ENCODE data around the gene GALNT9.
"Not testable (repeated sequence)": the region's sequence is repeated elsewhere in the genome, so short reads cannot be mapped to it uniquely, and the experiment has no call there.

The GALNT9 gene

DNA sequence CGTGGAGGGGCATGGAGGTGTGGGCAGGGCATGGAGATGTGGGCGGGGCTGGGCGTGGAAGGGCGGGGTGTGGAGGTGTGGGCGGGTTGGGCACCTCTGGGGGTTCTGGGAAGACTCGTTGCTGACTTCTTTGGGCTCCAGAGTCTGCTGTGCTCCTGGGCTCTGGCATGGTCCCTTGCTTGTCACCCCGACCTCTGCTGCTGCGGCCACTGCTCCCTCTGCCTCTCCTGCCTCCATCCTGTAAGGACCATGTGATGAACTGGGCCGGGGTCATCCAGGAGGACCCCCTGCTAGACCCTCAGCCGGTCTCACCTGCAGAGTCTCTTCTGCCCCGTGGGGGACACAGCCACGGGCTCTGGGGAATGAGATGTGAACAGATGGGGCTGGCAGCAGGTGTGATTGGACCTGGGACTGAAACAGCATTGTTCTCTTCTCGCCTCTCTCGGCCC is 169.8 kb downstream of the GALNT9 start:
- no peak for DNase-seq (ENCODE audit: low read depth, low spot score)

DNA sequence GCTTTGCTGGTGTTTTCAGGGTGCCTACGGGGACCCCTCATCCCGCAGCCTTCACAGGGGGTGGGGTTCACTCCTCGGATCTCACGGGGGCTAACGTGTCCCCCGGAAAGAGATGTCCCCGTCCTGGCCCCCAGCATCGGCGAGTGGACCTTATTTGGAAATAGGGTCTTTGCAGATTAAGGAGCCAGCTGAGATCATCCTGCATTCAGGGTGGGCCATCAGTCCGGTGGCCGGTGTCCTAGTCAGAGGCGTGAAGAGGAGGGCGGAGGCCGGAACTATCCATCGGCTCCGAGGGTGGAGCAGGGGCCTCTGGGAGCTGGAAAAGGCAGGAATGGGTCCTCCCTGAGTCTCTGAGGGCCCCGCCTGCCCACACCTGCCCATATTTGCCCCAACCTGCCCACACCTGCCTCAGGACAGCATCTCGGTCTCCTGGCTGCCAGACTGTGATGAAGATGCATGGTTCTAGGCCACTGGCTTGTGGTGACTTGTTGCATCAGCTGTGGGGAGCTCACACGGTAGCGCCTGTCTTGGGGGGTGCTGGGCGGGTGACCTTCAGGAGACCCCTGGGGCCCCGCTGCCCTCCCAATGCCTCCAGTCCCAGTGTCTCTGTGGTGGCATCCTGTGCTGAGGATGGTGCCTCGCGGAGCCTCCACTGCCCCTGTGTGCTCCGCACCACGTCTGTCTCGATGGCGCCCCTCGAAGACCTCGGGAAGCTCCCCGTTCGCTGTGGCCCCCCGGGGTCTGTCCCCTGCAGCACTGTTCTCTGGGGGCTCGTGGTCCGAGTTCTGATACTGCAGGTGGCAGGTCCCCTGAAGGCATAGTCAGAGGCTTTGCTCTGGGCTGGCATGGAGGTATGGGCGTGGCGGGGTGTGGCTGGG is 170.5 kb downstream of the GALNT9 start:
- no peak for DNase-seq (ENCODE audit: low read depth, low spot score)

DNA sequence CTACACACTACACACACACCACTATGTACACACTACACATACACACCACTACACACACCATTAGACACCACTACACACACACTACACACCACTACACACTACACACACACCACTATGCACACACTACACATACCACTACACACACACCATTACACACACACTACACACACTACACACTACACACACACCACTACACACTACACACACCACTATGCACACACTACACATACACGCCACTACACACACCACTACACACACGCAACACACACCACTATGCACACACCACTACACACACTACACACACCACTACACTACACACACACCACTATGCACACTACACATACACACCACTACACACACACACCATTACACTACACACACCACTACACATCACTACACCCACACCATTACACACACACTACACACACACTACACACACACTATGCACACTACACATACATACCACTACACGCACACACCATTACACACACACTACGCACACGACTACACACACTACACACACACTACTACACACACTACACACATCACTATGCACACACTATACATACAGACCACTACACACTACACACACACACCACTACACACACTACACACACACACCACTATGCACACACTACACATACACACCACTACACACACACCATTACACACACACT is 171.5 kb downstream of the GALNT9 start:
- DNase-seq (ENCODE audit: low read depth, low spot score), result no peak

DNA sequence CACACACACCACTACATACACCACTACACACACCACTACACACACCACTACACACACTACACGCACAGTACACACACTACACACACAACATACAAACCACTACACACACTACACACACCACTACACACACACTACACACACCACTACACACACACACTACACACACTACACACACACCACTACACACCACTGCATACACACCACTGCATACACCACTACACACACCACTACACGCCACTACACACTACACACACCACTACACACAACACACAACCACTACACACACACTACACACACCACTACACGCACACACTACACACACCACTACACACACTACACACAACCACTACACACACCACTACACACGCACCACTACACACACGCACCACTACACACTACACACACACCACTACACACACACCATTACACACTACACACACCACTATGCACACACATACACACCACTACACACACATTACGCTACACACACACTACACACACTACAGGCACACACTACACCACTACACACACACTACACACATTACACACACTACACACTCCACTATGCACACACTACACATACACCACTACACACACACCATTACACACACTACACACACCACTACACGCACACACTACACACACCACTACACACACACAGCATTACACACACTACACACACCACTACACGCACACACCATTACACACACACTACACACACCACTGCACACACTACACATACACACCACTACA is 172.6 kb downstream of the GALNT9 start:
- DNase-seq (ENCODE audit: low read depth, low spot score), result no peak

DNA sequence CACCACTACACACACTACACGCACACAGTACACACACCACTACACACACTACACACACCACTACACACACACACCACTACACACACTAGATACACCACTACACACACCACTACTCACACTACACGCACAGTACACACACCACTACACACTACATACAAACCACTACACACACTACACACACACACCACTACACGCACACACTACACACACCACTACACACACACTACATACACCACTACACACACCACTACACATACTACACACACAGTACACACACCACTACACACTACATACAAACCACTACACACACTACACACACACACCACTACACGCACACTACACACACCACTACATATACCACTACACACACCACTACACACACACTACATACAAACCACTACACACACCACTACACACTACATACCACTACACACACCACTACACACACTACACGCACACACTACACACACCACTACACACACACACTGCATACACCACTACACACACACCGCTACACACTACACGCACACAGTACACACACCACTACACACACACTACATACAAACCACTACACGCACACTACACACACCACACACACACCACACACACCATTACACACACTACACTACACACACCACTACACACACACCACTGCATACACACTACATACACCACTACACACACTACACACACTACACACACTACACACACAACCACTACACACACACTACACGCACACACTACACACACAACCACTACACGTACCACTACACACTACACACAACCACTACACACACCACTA is 173.4 kb downstream of the GALNT9 start:
- no peak for DNase-seq (ENCODE audit: low read depth, low spot score)

DNA sequence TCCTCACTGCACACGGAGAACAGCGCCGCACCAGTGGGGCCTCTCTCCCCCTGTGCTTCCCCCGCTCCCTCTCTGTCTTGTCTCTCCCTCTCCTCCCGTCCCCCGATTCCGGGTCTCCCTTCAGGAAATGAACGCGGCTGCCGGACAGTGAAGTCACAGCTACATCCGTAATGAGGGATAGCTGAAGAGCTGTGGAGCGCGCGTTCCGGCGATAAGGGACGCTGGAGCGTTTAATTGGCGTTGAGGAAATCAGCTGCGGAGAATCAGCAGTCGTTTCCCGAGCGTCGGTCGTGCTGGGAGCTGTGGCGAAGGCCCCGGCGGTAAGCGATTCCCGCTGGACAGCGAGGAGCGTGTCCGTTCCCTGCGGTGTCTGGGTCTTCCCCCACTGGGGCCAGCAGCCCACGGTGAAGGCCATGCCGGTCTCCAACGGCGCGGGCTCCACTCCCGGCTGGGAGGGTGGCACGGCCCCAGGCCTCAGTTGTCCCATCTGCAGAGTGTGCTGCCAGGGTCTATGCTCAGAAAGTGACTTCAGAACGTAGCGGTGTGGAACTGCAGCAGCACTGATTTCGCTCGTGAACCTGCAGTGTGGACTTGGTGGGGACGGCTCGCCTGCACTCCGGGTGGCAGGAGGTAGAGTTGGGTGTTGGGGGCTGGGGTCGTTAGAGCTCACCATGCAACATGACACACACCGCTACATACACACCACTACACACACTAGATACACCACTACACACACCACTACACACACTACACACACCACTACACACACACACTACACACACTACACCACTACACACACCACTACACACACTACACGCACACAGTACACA is 174.2 kb downstream of the GALNT9 start:
- DNase-seq (ENCODE audit: low read depth, low spot score), result no peak

DNA sequence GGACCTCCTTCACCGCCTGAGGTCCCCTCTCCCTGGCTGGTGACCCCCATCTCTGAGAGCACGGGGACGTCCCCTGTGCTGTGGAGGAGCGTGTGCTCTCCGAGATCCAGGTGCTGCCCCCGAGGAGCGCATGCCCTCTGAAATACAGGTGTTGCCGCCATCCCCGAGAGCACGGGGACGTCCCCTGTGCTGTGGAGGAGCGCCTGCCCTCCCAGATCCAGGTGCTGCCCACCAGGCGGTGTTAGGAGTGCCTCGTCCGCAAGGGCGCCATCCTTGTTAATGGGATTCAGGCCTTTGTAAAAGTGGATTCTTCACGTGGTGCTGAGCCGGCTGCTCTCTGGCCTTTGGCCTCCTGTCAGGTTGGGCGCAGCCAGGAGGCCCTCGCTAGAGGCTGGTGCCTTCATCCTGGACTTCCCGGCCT is 175.0 kb downstream of the GALNT9 start:
- no peak for DNase-seq (ENCODE audit: low read depth, low spot score)

DNA sequence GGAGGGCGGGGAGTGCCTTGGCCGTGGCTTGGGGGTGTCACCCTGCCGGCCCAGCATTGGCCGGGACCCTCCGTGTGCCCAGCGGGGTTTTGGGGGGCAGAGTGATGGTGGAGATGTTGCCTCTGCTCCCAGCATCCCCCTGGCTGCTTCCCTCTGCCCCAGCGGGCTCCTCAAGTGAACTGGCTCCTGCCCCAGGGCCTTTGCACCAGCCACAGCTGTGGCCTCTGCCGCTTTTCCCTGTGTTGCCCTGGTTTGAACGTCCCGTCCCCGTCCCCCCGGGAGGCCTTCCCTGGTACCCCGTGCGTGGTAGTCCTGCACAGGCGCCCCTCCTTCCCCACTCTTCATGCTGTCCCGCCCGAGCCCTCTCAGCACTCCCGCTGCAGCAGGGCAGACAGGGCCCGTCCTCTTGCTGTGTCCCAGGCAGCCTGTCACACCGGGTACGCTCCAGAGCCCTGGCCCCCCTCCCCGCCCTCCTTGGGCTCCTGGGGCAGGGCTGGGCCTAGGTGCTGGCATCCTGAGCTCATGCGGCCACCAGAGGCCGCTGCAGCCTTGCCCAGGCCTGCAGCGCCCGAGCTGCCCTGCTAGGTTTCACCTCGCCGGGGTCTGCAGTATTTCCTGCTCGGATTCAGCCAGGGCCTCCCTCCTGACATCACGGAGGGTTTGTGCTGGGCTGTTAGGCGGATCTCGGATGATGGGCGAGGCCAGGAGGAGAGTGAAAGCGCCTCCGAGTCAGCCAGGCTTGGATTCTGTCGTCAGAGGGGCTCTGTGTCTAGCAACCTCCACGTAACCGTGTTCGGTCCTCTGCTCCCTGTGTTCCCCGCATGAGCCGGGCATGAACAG is 175.7 kb downstream of the GALNT9 start:
- no peak for DNase-seq (ENCODE audit: low read depth, low spot score)

DNA sequence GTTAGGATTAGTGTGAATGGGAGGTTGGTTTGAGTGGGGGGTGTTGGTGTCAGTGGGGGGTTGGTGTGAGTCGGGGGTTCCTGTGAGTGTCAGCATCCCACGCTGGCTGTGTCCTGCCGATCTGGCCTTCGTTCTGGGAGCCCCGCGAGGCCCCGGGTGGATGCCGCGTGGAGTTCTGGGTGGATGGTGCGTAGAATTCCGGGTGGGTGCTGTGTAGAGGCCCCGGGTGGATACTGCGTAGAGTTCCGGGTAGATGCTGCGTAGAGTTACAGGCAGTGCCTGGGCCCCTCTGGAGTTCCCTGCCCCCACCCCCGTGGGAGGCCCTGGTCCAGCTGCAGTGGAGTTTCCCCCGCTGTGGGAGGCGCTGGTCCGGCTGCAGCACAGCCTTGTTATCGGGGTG is 176.4 kb downstream of the GALNT9 start:
- DNase-seq (ENCODE audit: low read depth, low spot score), result no peak

DNA sequence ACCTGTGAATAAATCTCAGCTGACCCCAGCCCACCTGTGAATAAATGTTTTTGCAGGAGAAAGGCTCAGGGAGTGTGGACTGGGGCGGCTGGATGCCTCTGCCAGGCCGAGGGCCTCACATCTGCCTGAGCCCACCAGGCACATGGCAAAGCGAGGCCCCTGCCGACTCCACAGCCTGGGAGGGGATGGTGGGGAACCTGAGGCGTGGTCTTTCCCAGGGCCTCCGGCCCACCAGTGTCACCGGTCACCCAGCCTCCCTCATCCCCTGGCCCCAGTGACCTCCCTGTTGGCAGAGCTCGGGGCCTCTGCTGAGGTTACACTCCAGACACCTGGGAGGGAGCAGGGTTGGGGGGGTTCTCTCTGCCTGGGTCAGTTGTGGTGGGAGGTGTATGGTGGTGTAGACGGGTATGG is 177.0 kb downstream of the GALNT9 start:
- no peak for DNase-seq (ENCODE audit: low read depth, low spot score)

DNA sequence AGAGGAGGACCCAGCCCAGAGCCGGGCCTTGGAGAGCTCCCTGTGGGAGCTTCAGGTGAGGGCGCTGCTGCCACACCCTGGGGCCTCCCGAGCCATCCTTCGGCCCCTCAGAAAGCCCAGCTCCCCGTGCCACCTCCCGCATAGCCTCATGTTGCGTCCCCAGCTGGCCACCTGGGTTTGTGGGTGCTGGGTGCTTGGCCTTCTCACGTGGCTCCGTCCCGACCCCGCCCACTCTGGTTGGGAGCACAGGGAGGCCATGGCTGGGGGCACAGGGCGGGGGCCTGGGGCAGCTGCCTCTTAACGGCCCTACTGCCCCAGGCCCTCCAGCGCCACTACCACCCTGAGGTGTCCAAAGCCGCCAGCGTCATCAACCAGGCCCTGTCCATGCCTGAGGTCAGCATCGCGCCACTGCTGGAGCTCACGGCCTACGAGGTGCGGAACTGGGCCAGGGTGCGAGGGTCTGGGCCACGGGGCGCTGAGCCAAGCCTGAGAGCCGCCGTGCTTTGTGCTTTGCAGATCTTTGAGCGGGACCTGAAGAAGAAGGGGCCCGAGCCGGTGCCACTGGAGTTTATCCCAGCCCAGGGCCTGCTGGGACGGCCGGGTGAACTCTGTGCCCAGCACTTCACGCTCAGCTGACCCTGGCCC is 177.5 kb downstream of the GALNT9 start:
- DNase-seq (ENCODE audit: low read depth, low spot score), result no peak

DNA sequence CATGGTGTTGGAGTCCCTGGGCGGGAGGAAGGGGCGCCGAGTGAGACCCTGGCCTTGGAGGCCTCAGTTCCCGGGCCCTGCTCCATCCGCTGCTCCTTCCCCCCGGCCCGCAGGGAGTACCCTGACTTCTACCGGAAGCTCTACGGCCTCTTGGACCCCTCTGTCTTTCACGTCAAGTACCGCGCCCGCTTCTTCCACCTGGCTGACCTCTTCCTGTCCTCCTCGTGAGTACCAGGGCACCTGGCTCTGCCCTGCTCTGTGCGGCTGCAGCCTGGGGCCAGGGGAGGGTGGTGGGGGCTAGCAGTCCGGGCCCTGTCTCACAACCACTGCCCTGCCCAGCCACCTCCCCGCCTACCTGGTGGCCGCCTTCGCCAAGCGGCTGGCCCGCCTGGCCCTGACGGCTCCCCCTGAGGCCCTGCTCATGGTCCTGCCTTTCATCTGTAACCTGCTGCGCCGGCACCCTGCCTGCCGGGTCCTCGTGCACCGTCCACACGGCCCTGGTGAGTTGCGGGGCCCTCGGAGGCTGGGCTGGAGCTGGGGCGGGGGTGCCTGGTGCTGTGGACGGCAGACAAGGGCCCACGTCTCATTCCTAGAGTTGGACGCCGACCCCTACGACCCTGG is 178.1 kb downstream of the GALNT9 start:
- no peak for DNase-seq (ENCODE audit: low read depth, low spot score)

DNA sequence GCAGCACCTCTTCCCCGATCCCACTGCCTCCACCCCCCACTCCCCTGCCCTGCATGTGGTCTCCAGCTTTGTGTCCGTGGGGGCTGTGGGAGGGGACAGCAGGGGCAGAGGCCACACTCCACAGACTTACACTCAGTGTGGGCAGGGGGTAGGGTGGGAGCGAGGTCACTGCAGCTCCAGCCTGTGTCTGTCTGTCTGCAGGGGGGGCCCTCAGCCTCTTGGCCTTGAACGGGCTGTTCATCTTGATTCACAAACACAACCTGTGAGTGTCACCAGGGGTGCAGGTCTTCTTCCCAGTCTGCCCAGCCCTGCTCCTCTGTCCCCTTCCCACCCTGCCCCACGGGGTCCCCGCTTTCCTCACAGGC is 178.6 kb downstream of the GALNT9 start:
- DNase-seq (ENCODE audit: low read depth, low spot score), result no peak

DNA sequence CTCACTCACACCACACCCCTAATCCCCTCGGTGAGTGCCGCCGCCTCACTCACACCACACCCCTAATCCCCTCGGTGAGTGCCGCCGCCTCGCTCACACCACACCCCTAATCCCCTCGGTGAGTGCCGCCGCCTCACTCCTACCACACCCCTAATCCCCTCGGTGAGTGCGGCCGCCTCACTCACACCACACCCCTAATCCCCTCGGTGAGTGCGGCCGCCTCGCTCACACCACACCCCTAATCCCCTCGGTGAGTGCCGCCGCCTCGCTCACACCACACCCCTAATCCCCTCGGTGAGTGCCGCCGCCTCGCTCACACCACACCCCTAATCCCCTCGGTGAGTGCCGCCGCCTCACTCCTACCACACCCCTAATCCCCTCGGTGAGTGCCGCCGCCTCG is 179.9 kb downstream of the GALNT9 start:
- DNase-seq (ENCODE audit: low read depth, low spot score), result not testable (repeated sequence)

DNA sequence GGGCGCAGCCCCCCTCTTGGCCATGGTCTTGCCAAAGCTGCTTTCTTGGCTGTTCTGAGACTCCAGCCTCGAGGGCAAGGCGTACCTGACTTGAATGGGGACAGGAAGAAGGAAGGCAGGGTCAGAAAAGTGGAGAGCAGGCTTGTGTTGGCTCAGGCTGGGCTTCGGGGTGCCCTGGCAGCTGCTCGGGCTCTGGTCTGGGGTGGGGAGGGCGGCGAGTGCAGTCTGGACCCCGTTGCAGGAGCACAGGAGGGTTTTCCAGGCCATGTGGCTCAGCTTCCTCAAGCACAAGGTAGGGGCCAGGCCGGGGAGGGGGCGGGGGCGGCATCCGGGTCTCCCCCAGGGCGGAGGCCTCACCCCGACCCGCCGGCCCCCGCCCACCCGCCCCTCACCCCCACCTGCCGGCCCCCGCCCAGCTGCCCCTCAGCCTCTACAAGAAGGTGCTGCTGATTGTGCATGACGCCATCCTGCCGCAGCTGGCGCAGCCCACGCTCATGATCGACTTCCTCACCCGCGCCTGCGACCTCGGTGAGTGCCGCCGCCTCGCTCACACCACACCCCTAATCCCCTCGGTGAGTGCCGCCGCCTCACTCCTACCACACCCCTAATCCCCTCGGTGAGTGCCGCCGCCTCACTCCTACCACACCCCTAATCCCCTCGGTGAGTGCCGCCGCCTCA is 180.9 kb downstream of the GALNT9 start:
- DNase-seq (ENCODE audit: low read depth, low spot score), result no peak

DNA sequence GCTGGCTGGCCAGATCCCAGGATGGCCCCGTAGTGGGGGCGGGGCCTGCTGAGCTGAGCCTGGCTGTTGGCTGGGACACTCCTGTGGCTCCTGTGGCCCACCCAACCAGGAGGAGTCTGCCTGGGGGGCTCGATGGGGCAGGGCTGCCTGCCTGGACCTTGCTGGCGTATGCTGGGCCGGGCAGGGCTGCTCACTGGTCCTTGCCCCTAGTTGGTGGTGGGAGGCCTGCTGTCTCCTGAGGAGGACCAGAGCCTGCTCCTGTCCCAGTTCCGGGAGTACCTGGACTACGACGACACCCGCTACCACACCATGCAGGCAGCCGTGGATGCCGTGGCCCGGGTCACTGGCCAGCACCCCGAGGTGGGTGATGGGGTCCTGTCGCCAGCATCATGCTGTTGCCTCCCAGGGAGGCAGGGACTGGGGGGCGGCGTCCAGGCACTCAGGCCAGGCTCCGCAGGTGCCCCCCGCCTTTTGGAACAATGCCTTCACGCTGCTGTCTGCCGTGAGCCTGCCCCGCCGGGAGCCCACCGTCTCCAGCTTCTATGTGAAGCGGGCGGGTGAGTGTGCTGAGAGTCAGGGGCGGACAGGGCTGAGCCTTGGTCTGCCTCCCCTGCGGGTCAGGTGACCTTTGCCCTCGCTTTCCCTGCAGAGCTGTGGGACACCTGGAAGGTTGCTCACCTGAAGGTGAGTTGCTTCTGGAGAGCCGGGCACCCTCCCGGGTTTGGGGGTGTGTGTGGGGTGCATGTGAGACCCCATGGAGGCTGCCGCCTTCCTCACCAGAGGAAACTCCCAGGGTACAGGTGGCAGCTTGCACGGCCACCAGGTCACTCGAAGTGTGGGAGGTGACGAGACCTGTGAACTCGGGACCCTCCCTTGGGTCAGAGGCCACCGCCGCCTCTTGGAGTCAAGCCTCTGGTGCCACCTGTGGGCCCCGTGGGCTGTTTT is 181.7 kb downstream of the GALNT9 start:
- no peak for DNase-seq (ENCODE audit: low read depth, low spot score)

Data from brain pericyte (primary cell).